ENCODE measurements around the gene GPR139. TPM values are rescaled to one million over a fixed set of nuclear protein-coding genes. Genes with fewer than 3 reads are reported as not detected.

The GPR139 gene
- total and polyA plus RNA-seq, 10 of the 15 experiments (the other 5 are each of a cell fraction or from before 2014, with no cell fraction given) = not detected

DNA sequence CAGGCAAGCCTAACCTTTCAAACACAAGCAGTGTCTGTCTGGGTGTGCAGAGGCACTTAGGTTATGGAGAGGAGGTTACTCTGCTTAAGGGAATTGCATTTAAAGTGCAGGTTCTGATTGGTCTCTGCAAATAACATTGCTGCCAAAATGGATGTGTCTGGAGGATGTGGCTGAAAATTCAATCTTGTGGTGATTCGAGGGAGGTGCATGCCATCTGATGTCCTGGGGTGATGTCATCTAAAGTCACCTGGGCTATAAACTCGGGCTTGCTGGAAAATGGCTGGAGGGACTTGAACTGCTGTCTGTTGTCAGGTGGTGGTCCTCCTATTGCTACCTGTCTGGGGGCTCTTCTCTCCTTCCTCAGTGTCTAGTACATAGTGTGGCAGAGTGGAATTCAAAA lies 28.3 kb upstream of the GPR139 start:
- no peak overlapping the region for H3K4me3 ChIP-seq
- ChIA-PET CTCF (no interaction called here), RAD21 (ENCODE audit: unreplicated experiment) (no interaction called here), POLR2A (no interaction called here), SMC1A (ENCODE audit: uncharacterized antibody, unreplicated experiment) (no interaction called here)
- H3K4me2 ChIP-seq (ENCODE audit: control insufficient read depth, insufficient read depth) = no peak overlapping the region
- no peak overlapping the region for H2AFZ ChIP-seq (ENCODE audit: control insufficient read depth, low read depth, low read length)
- no peaks in the 10 kb centered on the region for H3K36me3 ChIP-seq (ENCODE audit: control insufficient read depth in 2 of 2, insufficient read depth in 2 of 2, low read length in 1 of 2)
- H4K20me1 ChIP-seq (ENCODE audit: control insufficient read depth, insufficient read depth) = no peaks in the 10 kb centered on the region
- ATAC-seq = no peak
- no peaks in the 10 kb centered on the region for H3K4me1 ChIP-seq (ENCODE audit: control insufficient read depth, insufficient read depth, low read length)
- BruUV-seq (replicated peaks) = no TSS peak
- DNase-seq (ENCODE audit: low read depth, low spot score) = no peak
- no peak overlapping the region for H3K27ac ChIP-seq (ENCODE audit: control insufficient read depth, insufficient read depth)
- no peaks in the 10 kb centered on the region for H3K9me3 ChIP-seq (replicated peaks; ENCODE audit: control insufficient read depth, insufficient read depth, low read length)
- no peak overlapping the region for H3K9ac ChIP-seq (ENCODE audit: control insufficient read depth, insufficient read depth, low read length)
- no peak for FAIRE-seq
- no peaks in the 10 kb centered on the region for H3K79me2 ChIP-seq (ENCODE audit: control insufficient read depth, insufficient read depth, low read length)
- intact Hi-C loops (cut with micrococcal nuclease; ENCODE audit: unreplicated experiment) = no loop called here
- in situ Hi-C loops (cut with MboI) = no loop called here
- 0% methylated on average over 2 of the region's 2 CpGs for WGBS (ENCODE audit: insufficient coverage, insufficient replicate concordance, low lambda C conversion rate, missing lambda C conversion rate)
- TF ChIP-seq TAF1 (IDR thresholded peaks at IDR 0.05; ENCODE audit: borderline replicate concordance, low read depth, low read length) = no peak
- no peak for TF ChIP-seq RELA (IDR thresholded peaks at IDR 0.05; ENCODE audit: borderline replicate concordance, partially characterized antibody)
- no peak for TF ChIP-seq NBN (IDR thresholded peaks at IDR 0.05)
- TF ChIP-seq TCF12 (IDR thresholded peaks at IDR 0.05; ENCODE audit: low read depth, low read length) = no peak
- TF ChIP-seq, protein P1, sequence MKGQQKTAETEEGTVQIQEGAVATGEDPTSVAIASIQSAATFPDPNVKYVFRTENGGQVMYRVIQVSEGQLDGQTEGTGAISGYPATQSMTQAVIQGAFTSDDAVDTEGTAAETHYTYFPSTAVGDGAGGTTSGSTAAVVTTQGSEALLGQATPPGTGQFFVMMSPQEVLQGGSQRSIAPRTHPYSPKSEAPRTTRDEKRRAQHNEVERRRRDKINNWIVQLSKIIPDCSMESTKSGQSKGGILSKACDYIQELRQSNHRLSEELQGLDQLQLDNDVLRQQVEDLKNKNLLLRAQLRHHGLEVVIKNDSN (IDR thresholded peaks at IDR 0.05; ENCODE audit: borderline replicate concordance, extremely low read length, insufficient read depth, low read depth, low read length) = no peak
- TF ChIP-seq MTA2 (IDR thresholded peaks at IDR 0.05; ENCODE audit: low read depth) = no peak
- no peak for TF ChIP-seq ASH2L (IDR thresholded peaks at IDR 0.05; ENCODE audit: borderline replicate concordance, low read depth)
- no peak for TF ChIP-seq JUND (IDR thresholded peaks at IDR 0.05; ENCODE audit: low read depth, low read length)
- TF ChIP-seq, protein P2, sequence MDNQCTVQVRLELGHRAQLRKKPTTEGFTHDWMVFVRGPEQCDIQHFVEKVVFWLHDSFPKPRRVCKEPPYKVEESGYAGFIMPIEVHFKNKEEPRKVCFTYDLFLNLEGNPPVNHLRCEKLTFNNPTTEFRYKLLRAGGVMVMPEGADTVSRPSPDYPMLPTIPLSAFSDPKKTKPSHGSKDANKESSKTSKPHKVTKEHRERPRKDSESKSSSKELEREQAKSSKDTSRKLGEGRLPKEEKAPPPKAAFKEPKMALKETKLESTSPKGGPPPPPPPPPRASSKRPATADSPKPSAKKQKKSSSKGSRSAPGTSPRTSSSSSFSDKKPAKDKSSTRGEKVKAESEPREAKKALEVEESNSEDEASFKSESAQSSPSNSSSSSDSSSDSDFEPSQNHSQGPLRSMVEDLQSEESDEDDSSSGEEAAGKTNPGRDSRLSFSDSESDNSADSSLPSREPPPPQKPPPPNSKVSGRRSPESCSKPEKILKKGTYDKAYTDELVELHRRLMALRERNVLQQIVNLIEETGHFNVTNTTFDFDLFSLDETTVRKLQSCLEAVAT (IDR thresholded peaks at IDR 0.05) = no peak
- no peak for TF ChIP-seq RAD21 (IDR thresholded peaks at IDR 0.05; ENCODE audit: insufficient read depth, low read depth, low read length)
- TF ChIP-seq NFYA (IDR thresholded peaks at IDR 0.05; ENCODE audit: borderline replicate concordance, low read depth, low read length) = no peak
- TF ChIP-seq, protein P3, sequence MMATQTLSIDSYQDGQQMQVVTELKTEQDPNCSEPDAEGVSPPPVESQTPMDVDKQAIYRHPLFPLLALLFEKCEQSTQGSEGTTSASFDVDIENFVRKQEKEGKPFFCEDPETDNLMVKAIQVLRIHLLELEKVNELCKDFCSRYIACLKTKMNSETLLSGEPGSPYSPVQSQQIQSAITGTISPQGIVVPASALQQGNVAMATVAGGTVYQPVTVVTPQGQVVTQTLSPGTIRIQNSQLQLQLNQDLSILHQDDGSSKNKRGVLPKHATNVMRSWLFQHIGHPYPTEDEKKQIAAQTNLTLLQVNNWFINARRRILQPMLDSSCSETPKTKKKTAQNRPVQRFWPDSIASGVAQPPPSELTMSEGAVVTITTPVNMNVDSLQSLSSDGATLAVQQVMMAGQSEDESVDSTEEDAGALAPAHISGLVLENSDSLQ (IDR thresholded peaks at IDR 0.05) = no peak
- TF ChIP-seq SREBF2 (IDR thresholded peaks at IDR 0.05; ENCODE audit: low read length) = no peak
- TF ChIP-seq ZBED1 (IDR thresholded peaks at IDR 0.05; ENCODE audit: borderline replicate concordance) = no peak
- no peak for TF ChIP-seq HDAC2 (IDR thresholded peaks at IDR 0.05)
- H3K27me3 ChIP-seq (replicated peaks in 1 of 2; ENCODE audit: control insufficient read depth in 2 of 2, insufficient read depth in 2 of 2, low read length in 1 of 2) = no peaks in the 10 kb centered on the region

Measured in GM12878 (cell line).